Liver (tissue), 3 donors: ENCODE results near the gene SIL1.

Experiments used
- GABPA ChIP-seq, 2 donors: IDR thresholded peaks in 1 of 2; conservative IDR thresholded peaks in 1 of 2; 2 replicates each; pipeline ENCODE4 v1.6.1; 2016; ENCODE audit warnings: antibody characterized with exemption in 2 of 2, mild to moderate bottlenecking in 1 of 2, moderate library complexity in 1 of 2
- RAD21 ChIP-seq, 2 donors: IDR thresholded peaks; 2 replicates each; pipeline ENCODE4 v1.6.1; 2016; ENCODE audit warnings: antibody characterized with exemption in 2 of 2, mild to moderate bottlenecking in 2 of 2
- TF ChIP-seq, protein P1 (sequence below): fragments of 150-350 bp; IDR thresholded peaks from 2 replicates; pipeline ENCODE4 v1.5.1; 2017; ENCODE audit warnings: improper control_type of control experiment, low read depth, low read length; ENCODE audit not compliant: missing input control
- TF ChIP-seq, protein P2 (sequence below): IDR thresholded peaks from 2 replicates; pipeline ENCODE4 v1.6.1; 2016; ENCODE audit warnings: antibody characterized with exemption
- donor health status: healthy.
- donor health status: healthy.

DNA sequence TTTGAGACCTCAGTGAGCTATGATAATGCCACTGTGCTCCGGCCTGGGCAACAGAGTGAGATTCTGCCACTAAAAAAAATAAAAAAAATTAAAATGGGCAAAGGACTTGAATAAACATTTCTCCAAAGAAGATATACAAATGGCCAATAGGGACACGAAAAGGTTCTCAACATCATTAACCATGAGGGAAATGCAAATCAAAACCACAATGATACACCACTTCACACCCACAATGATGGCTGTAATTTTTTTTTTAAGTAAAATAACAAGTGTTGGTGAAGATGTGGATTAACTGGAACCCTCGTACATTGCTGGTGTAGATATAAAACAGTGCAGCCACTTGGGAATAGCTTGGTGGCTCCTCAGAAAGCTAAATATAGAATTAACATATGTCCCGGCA is 68.0 kb downstream of the SIL1 start:
- TF ChIP-seq GABPA (IDR thresholded peaks at IDR 0.05 in 1 of 2, conservative IDR thresholded peaks at IDR 0.05 in 1 of 2) (no peak), RAD21 (IDR thresholded peaks at IDR 0.05) (no peak)
- TF ChIP-seq, protein P1, sequence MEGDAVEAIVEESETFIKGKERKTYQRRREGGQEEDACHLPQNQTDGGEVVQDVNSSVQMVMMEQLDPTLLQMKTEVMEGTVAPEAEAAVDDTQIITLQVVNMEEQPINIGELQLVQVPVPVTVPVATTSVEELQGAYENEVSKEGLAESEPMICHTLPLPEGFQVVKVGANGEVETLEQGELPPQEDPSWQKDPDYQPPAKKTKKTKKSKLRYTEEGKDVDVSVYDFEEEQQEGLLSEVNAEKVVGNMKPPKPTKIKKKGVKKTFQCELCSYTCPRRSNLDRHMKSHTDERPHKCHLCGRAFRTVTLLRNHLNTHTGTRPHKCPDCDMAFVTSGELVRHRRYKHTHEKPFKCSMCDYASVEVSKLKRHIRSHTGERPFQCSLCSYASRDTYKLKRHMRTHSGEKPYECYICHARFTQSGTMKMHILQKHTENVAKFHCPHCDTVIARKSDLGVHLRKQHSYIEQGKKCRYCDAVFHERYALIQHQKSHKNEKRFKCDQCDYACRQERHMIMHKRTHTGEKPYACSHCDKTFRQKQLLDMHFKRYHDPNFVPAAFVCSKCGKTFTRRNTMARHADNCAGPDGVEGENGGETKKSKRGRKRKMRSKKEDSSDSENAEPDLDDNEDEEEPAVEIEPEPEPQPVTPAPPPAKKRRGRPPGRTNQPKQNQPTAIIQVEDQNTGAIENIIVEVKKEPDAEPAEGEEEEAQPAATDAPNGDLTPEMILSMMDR, result no peak
- TF ChIP-seq, protein P2, sequence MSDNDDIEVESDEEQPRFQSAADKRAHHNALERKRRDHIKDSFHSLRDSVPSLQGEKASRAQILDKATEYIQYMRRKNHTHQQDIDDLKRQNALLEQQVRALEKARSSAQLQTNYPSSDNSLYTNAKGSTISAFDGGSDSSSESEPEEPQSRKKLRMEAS, result no peak
